HEK293T (cell line): Measurements from ENCODE around the gene HOXA13.

ENCODE experiments used
- CTCF ChIA-PET: fragments of 350-600 bp; formaldehyde crosslinking; extraction: SDS; loops from one replicate; lab custom pipeline; 2021; ENCODE audit warnings: antibody characterized with exemption, inconsistent platforms; lab: Yijun Ruan, JAX
- POLR2A ChIA-PET: fragments of 350-600 bp; formaldehyde crosslinking; extraction: SDS; loops from one replicate; lab custom pipeline; 2020; ENCODE audit warnings: antibody characterized with exemption, inconsistent platforms; lab: Yijun Ruan, JAX
- DNase-seq: peaks from one replicate; pipeline ENCODE4 v3.0.0; 2012; ENCODE audit warnings: mixed read lengths; ENCODE audit errors: extremely low spot score
- ARNT ChIP-seq: fragments of 450-650 bp; IDR thresholded peaks from 2 replicates; pipeline ENCODE4 v1.6.1; 2017; ENCODE audit warnings: mild to moderate bottlenecking
- BHLHE40 ChIP-seq: fragments of 450-650 bp; IDR thresholded peaks from 2 replicates; pipeline ENCODE4 v1.6.1; 2016; ENCODE audit warnings: mild to moderate bottlenecking, moderate library complexity, borderline replicate concordance
- CTBP1 ChIP-seq: fragments of 450-650 bp; IDR thresholded peaks from 2 replicates; pipeline ENCODE4 v1.6.1; 2016; ENCODE audit warnings: borderline replicate concordance
- ELF4 ChIP-seq: fragments of 450-650 bp; IDR thresholded peaks from 2 replicates; pipeline ENCODE4 v1.6.1; 2017; ENCODE audit warnings: antibody characterized with exemption
- FOXA1 ChIP-seq: fragments of 450-650 bp; IDR thresholded peaks from 2 replicates; pipeline ENCODE4 v1.6.1; 2016; ENCODE audit warnings: mild to moderate bottlenecking
- FOXK2 ChIP-seq: fragments of 450-650 bp; IDR thresholded peaks from 2 replicates; pipeline ENCODE4 v1.6.1; 2016; ENCODE audit warnings: mild to moderate bottlenecking
- FOXM1 ChIP-seq: fragments of 450-650 bp; IDR thresholded peaks from 2 replicates; pipeline ENCODE4 v1.6.1; 2017; ENCODE audit warnings: mild to moderate bottlenecking, borderline replicate concordance
- HDGF ChIP-seq: fragments of 450-650 bp; IDR thresholded peaks from 2 replicates; pipeline ENCODE4 v1.6.1; 2017; ENCODE audit warnings: antibody characterized with exemption, borderline replicate concordance
- L3MBTL2 ChIP-seq: fragments of 450-650 bp; conservative IDR thresholded peaks from 2 replicates; pipeline ENCODE4 v1.6.1; 2016; ENCODE audit warnings: mild to moderate bottlenecking
- LEF1 ChIP-seq: fragments of 450-650 bp; IDR thresholded peaks from 2 replicates; pipeline ENCODE4 v1.6.1; 2017; ENCODE audit warnings: mild to moderate bottlenecking, borderline replicate concordance
- NFRKB ChIP-seq: fragments of 450-650 bp; IDR thresholded peaks from 2 replicates; pipeline ENCODE4 v1.6.1; 2016; ENCODE audit warnings: mild to moderate bottlenecking, moderate library complexity
- SP1 ChIP-seq: fragments of 450-650 bp; IDR thresholded peaks from 2 replicates; pipeline ENCODE4 v1.6.1; 2017
- SUZ12 ChIP-seq: fragments of 450-650 bp; IDR thresholded peaks from 2 replicates; pipeline ENCODE4 v1.6.1; 2016; ENCODE audit warnings: mild to moderate bottlenecking
- TARDBP ChIP-seq: fragments of 450-650 bp; IDR thresholded peaks from 2 replicates; pipeline ENCODE4 v1.6.1; 2016
- ZNF384 ChIP-seq: fragments of 450-650 bp; IDR thresholded peaks from 2 replicates; pipeline ENCODE4 v1.6.1; 2016
- TF ChIP-seq, protein P1 (sequence below): fragments of 450-650 bp; IDR thresholded peaks from 2 replicates; pipeline ENCODE4 v1.6.1; 2016

The HOXA13 gene

DNA sequence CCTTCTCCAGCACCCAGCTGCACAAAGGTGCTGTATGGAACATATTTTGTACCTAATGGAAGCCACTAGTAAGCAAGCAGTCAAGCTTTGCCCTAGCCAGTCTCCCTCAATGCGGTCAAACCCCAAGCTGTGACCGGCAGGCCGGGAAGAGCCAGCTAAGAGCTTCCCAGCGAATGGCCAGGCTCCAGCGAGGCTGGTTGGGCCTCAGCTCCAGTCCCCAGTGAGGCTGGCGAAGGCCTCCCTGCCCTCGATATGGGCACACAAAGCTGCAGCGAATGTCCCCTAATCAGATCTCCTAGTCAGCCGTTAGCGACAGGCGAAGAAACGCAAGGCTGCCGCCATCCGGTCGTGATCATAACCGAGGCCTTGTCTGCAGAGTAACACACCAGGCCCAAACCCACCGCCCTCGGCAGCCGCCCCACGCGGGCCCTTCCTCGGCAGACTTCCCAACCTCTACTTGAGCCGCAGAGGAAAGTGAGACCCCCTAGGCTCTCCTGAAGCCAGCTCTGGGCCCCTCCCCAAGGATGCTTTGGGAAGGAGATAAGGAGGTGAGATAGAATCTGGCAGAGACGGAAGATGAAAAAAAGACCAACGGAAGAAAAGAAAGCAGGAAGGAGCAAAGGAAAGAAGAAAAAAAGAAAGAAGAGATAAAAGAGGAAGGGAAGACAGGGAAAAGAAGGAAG is 31.5 kb downstream of the HOXA13 start:
- no peak for DNase-seq
- TF ChIP-seq NFRKB (no peak), HDGF (0 out of 2 replicates have a peak, but pooled peaks have one; percentile 60), FOXA1 (no peak), L3MBTL2 (no peak)
- ChIA-PET POLR2A (interaction anchor here (0.5 to 13.6 kb wide), 11 partner anchors 9 to 1403 kb away, joined by 3 to 367 read pairs (median 4); partner anchors contain the start of genes HOXA11, HOXA3, HOXA4 and HOXA5), CTCF (interaction anchor here (0.5 kb wide), 1 partner anchor 1041 kb away, joined by 3 read pairs; no protein-coding TSS in a partner anchor)

DNA sequence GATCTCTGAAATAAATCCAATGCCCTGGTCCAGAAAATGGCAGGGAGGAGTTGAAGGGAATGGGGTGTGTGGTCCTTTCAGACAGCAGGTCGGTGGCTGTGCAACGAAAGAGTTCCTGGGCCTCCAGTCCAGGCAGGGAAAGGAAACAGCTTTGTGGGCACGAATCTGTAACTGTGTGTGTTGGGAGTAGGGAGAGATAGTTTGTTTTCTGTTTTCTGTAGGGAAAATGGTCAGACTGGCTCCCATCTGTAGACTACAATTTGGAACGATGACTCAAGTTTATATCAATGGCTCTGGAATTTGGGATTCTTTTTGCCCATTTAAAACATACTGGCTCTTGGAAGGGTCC is 32.0 kb downstream of the HOXA13 start:
- TF ChIP-seq LEF1, result no peak
- no peak for TF ChIP-seq L3MBTL2
- TF ChIP-seq SUZ12, result no peak
- TF ChIP-seq ZNF384, result no peak
- TF ChIP-seq BHLHE40, result no peak
- ChIA-PET POLR2A (interaction anchor here (0.9 to 13.6 kb wide), 6 partner anchors 11 to 1307 kb away, joined by 3 to 367 read pairs (median 13); partner anchors contain the start of genes HOXA11, HOXA3, HOXA5 and HOXA6), CTCF (no interaction called here)
- no peak for DNase-seq

DNA sequence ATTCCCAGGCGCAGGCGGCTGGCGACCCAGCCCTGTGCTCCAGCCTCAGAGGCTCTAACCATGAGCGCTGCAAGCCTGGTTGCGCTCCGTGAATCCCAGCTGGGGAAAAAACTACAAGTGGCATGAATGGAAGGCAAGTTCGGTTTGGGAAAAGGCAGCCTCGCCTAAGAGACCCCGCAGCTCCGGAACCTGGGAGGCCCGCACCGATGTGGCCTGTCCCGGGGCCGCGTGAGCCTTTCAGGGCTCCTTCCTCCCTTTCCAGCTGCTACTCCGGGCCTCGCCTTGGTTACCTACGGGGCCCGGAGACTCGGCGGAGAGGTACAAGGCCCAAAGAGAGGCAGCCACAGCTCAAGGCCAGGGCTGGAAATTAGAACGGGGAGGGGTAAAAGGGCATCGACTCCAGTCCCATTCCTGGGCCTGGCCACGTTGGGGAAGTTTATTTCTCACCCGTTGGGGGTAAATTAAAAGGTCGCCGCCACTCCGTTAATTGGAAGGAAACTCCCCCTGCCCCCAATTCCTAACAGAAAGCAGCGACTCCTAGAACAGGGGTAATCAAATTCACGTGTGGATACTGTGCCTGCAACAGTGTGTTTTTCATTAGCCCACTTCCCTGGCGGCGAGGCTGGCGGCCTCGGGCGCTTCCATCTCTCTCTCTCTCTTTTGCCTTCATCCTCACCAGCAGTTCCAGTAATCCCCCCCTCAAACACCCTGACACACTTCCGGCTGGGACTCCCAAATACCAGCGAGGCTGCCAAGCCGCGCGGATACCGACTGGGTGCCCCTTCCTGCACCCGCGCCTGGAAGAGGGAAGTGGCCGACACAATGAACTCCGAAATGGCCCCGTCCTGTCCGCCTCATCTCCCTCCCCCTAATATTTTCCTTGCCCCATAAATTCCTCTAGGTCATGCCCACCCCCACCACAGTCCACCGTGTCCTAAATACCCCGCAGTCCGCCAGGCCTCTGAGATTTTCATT is 33.1 kb downstream of the HOXA13 start:
- no peak for DNase-seq
- TF ChIP-seq CTBP1 (no peak), FOXK2 (no peak), L3MBTL2 (no peak), BHLHE40 (no peak), FOXM1 (no peak)
- TF ChIP-seq, protein P1, sequence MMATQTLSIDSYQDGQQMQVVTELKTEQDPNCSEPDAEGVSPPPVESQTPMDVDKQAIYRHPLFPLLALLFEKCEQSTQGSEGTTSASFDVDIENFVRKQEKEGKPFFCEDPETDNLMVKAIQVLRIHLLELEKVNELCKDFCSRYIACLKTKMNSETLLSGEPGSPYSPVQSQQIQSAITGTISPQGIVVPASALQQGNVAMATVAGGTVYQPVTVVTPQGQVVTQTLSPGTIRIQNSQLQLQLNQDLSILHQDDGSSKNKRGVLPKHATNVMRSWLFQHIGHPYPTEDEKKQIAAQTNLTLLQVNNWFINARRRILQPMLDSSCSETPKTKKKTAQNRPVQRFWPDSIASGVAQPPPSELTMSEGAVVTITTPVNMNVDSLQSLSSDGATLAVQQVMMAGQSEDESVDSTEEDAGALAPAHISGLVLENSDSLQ, result no peak
- ChIA-PET CTCF (no interaction called here), POLR2A (interaction anchor here (0.9 to 13.6 kb wide), 13 partner anchors 10 to 970 kb away, joined by 3 to 367 read pairs (median 7); partner anchors contain the start of genes HOXA11, HOXA3, HOXA5 and HOXA6)

DNA sequence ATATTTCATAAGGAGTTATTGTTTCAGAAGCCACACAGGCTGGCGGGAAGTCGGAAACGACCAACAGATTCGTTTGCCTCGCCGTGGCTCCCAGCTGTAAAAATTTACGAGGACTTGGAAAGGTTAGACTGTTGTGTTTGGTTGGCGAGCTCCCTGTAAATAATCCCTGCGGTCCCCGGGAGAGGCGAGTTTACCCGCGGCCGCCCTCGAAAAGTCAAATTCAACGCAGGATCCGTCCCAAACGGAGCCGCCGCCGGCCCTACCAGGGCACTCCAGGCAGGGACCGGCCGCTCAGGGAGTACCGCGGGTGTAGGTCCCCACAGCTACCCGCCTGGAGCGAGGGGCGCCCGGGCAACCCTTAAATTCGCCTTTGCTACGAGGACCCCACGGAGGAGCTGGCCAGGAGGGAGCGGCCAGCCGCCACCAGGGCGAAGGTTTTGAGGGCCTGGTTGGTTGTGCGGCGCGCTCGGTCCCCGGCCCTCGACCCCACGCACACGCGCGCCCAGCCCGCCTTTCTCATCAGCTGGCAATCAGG is 33.8 kb downstream of the HOXA13 start:
- POLR2A ChIA-PET, result interaction anchor here (0.6 to 12.4 kb wide), 14 partner anchors 9 to 969 kb away, joined by 3 to 215 read pairs (median 4); partner anchors contain the start of genes HOXA11, HOXA3, HOXA5 and HOXA7
- CTCF ChIA-PET, result no interaction called here
- TF ChIP-seq BHLHE40 (no peak), ELF4 (0 out of 2 replicates have a peak, but pooled peaks have one; percentile 10)
- DNase-seq, result no peak

DNA sequence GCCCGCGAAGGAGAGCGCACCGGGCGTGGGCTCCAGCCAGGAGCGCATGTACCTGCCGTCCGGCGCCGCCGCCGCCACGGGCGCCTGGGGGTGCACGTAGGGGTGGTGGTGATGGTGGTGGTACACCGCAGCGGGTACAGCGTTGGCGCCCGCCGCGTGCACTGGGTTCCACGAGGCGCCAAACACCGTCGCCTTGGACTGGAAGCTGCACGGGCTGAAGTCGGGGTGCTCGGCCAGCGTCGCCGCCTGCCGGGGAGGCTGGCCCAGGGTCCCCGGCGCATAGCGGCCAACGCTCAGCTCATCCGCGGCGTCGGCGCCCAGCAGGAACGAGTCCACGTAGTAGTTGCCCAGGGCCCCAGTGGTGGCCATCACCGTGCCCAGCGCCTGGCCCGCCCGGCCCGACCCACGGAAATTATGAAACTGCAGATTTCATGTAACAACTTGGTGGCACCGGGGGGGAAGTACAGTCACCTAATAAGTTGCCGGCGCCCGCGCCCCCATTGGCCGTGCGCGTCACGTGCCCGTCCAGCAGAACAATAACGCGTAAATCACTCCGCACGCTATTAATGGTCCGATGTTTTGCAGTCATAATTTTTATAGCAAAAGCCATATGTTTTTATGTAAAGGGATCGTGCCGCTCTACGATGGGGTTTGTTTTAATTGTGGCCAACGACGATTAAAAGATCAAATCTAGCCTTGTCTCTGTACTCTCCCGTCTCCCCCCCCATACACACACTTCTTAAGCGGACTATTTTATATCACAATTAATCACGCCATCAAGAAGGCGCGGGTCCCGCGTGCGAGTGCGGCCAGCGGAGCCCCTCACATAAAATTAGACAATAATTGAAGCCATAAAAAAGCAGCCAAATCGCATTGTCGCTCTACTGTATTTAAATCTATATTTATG is 34.5 kb downstream of the HOXA13 start, which contains the start of gene HOXA9:
Gene HOXA9 (minus strand): TSS at position 449 of the 907 bp plus-strand sequence. CDS start 80 bp downstream, at position 369.
- TF ChIP-seq NFRKB, result no peak
- no peak for TF ChIP-seq HDGF
- 0 out of 2 replicates have a peak, but pooled peaks have one; percentile 53 for TF ChIP-seq TARDBP
- TF ChIP-seq FOXM1, result peak; percentile 71; the same call in 1 of the 2 replicates
- no peak for TF ChIP-seq BHLHE40
- TF ChIP-seq FOXK2, result no peak
- TF ChIP-seq LEF1, result peak; percentile 89; the same call in 1 of the 2 replicates
- TF ChIP-seq SP1, result no peak
- peak; percentile 19; the same call in 1 of the 2 replicates for TF ChIP-seq ELF4
- TF ChIP-seq ZNF384, result no peak
- TF ChIP-seq, protein P1, result peak; percentile 95
- no peak for TF ChIP-seq FOXA1
- TF ChIP-seq SUZ12, result no peak
- TF ChIP-seq CTBP1, result peak; percentile 97
- TF ChIP-seq L3MBTL2, result peak; percentile 55
- TF ChIP-seq ARNT, result peak; percentile 97
- POLR2A ChIA-PET, result interaction anchor here (0.6 to 12.4 kb wide), 14 partner anchors 9 to 968 kb away, joined by 3 to 215 read pairs (median 4); partner anchors contain the start of genes HOXA11, HOXA3, HOXA5 and HOXA7
- DNase-seq, result no peak
- CTCF ChIA-PET, result no interaction called here
